Endothelial cell of umbilical vein (primary cell): ENCODE measurements around the gene COG4. TPM values are rescaled to one million over a fixed set of nuclear protein-coding genes. Genes with fewer than 3 reads are reported as not detected.

Source experiments
- BruUV-seq: library from RNA; stranded (reverse); fragments of 400-500 nt; replicated peaks from 2 replicates; lab custom pipeline; 2021; lab: Mats Ljungman, UMichigan
- CTCF ChIA-PET: fragments of 300-600, 350-600 bp; sonication (Branson Sonifier 250); formaldehyde crosslinking; loops from one replicate; lab custom pipeline; 2021; ENCODE audit warnings: antibody characterized with exemption, inconsistent platforms; lab: Charles Lee
- POLR2A ChIA-PET: fragments of 300-600, 350-600 bp; sonication (Branson Sonifier 250); formaldehyde crosslinking; loops from one replicate; lab custom pipeline; 2021; ENCODE audit warnings: antibody characterized with exemption, inconsistent platforms; lab: Charles Lee
- DNase-seq: peaks from one replicate; pipeline ENCODE4 v3.0.0-alpha.2; 2011; ENCODE audit warnings: low read depth, low spot score
- FAIRE-seq: peaks from 2 replicates; lab custom pipeline; 2011; peaks lifted over from hg19 to GRCh38; lab: Jason Lieb, UNC
- H2AFZ ChIP-seq: 2 replicates; pipeline ENCODE4 v1.6.0; 2012; ENCODE audit warnings: low read depth, low read length, control low read depth, inconsistent platforms
- H3K27ac ChIP-seq: 2 replicates; pipeline ENCODE4 v1.5.1; 2011; ENCODE audit warnings: low read depth, mild to moderate bottlenecking, control low read depth, low read length, moderate library complexity; ENCODE audit not compliant: insufficient read depth
- H3K27me3 ChIP-seq, 2 experiments: 2 replicates each; pipeline versions ENCODE4 v1.6.0 to v1.6.1; 2011; ENCODE audit warnings: low read length in 2 of 2, mixed read lengths in 1 of 2; ENCODE audit not compliant: control insufficient read depth in 2 of 2, insufficient read depth in 2 of 2
- H3K36me3 ChIP-seq, 2 experiments: 2 replicates in 1 of 2; 3 replicates in 1 of 2; pipeline ENCODE4 v1.5.1; 2011; ENCODE audit warnings: low read length in 2 of 2, mild to moderate bottlenecking in 1 of 2, moderate library complexity in 1 of 2; ENCODE audit not compliant: control insufficient read depth in 2 of 2, insufficient read depth in 2 of 2; ENCODE audit errors: extremely low read depth in 1 of 2
- H3K4me1 ChIP-seq: 3 replicates; pipeline ENCODE4 v1.5.1; 2011; ENCODE audit warnings: mild to moderate bottlenecking, low read length; ENCODE audit not compliant: control insufficient read depth, insufficient read depth; ENCODE audit errors: extremely low read depth
- H3K4me2 ChIP-seq: 2 replicates; pipeline ENCODE4 v1.6.1; 2011; ENCODE audit warnings: low read length, control low read depth, mixed read lengths; ENCODE audit not compliant: insufficient read depth
- H3K4me3 ChIP-seq, 3 experiments: fragments of 200-600 bp in 1 of 3; sonication (generic), shearing (Covaris generic) in 1 of 3; replicated peaks in 1 of 3; 2 replicates each; pipeline ENCODE4 v1.5.1; 2011 to 2016; ENCODE audit warnings: control low read depth in 3 of 3, low read length in 3 of 3, mild to moderate bottlenecking in 2 of 3, inconsistent platforms in 1 of 3, low read depth in 1 of 3, moderate library complexity in 1 of 3; ENCODE audit not compliant: insufficient read depth in 1 of 3
- H3K79me2 ChIP-seq: 2 replicates; pipeline ENCODE4 v1.6.0; 2012; ENCODE audit warnings: low read length, inconsistent platforms; ENCODE audit not compliant: control insufficient read depth, insufficient read depth
- H3K9ac ChIP-seq: replicated peaks from 2 replicates; pipeline ENCODE3; 2011; ENCODE audit warnings: low read length, control low read depth; ENCODE audit not compliant: insufficient read depth; ENCODE audit errors: extremely low read depth
- H3K9me1 ChIP-seq: replicated peaks from 3 replicates; pipeline ENCODE4 v1.6.0; 2011; ENCODE audit warnings: mild to moderate bottlenecking, low read length; ENCODE audit not compliant: control insufficient read depth, insufficient read depth; ENCODE audit errors: extremely low read depth
- H3K9me3 ChIP-seq: replicated peaks from 2 replicates; pipeline ENCODE4 v1.5.1; 2012; ENCODE audit warnings: low read length, inconsistent platforms; ENCODE audit not compliant: control insufficient read depth, insufficient read depth
- H4K20me1 ChIP-seq: replicated peaks from 2 replicates; pipeline ENCODE3; 2011; ENCODE audit warnings: mild to moderate bottlenecking, low read length; ENCODE audit not compliant: control insufficient read depth, insufficient read depth; ENCODE audit errors: extremely low read depth
- EZH2 ChIP-seq: IDR thresholded peaks from 2 replicates; pipeline ENCODE4 v1.6.1; 2012; ENCODE audit warnings: borderline replicate concordance, low read depth, mild to moderate bottlenecking, moderate library complexity, low read length, inconsistent platforms; ENCODE audit not compliant: severe bottlenecking
- FOS ChIP-seq: IDR thresholded peaks from 2 replicates; pipeline ENCODE4 v1.6.1; 2011; ENCODE audit warnings: mild to moderate bottlenecking, low read length, moderate library complexity, borderline replicate concordance; ENCODE audit not compliant: insufficient read depth
- GATA2 ChIP-seq: IDR thresholded peaks from 2 replicates; pipeline ENCODE4 v1.7.0; 2011; ENCODE audit warnings: low read depth, mild to moderate bottlenecking, moderate library complexity, mixed read lengths, low read length; ENCODE audit not compliant: insufficient read length, insufficient read depth
- JUN ChIP-seq: IDR thresholded peaks from 2 replicates; pipeline ENCODE4 v1.6.1; 2011; ENCODE audit warnings: borderline replicate concordance, low read depth; ENCODE audit not compliant: insufficient read length, insufficient read depth
- MYC ChIP-seq: IDR thresholded peaks from one replicate; pipeline ENCODE4 v1.6.1; 2011; ENCODE audit warnings: mild to moderate bottlenecking, low read depth, low read length
- POLR2A ChIP-seq: IDR thresholded peaks from 2 replicates; pipeline ENCODE4 v1.6.1; 2012; ENCODE audit warnings: low read depth, mild to moderate bottlenecking, control low read depth, low read length
- POLR2AphosphoS5 ChIP-seq: IDR thresholded peaks from 2 replicates; pipeline ENCODE4 v1.6.1; 2012; ENCODE audit warnings: low read depth, mild to moderate bottlenecking, control low read depth, low read length, moderate library complexity; ENCODE audit not compliant: insufficient read depth
- dilution Hi-C: fragments of 300-500 bp; cut with MboI; formaldehyde crosslinking; loops from one replicate; pipeline ENCODE4 v1.15.0; 2019; ENCODE audit warnings: low sequenced_read_pairs; ENCODE audit not compliant: extremely low pct_ligation_motif_present
- intact Hi-C: fragments of 100-400 bp; cut with micrococcal nuclease; formaldehyde crosslinking; loops from one replicate; pipeline ENCODE4 v1.10.0; 2022
- polyA plus RNA-seq, 4 experiments: library from polyadenylated mRNA; depleted of rRNA in 3 of 4; stranded (reverse) in 3 of 4; unstranded in 1 of 4; fragments of >200 nt; gene quantifications; 2 replicates each; pipeline versions ENCODE4 v1.2.1 to v1.2.3, GENCODE V29; 2011 to 2012; ENCODE audit warnings: missing spikeins in 1 of 4
- total RNA-seq: library from RNA; stranded (reverse); gene quantifications from 2 replicates; pipeline ENCODE4 v1.2.3, GENCODE V29; 2021
- TF ChIP-seq, protein P1 (sequence below), 2 donors: IDR thresholded peaks; 1 replicate in 1 of 2; 2 replicates in 1 of 2; pipeline ENCODE4 v1.5.1; 2011; ENCODE audit warnings: low read length in 2 of 2, mild to moderate bottlenecking in 2 of 2, moderate library complexity in 2 of 2, control low read depth in 1 of 2, inconsistent platforms in 1 of 2, low read depth in 1 of 2; ENCODE audit not compliant: insufficient read depth in 1 of 2; ENCODE audit errors: extremely low read depth in 1 of 2
- TF ChIP-seq, protein P2 (sequence below): IDR thresholded peaks from 2 replicates; pipeline ENCODE4 v1.6.1; 2011; ENCODE audit not compliant: insufficient read depth, insufficient read length

COG4 gene
- total and polyA plus RNA-seq, 2 donors (not counting 3 experiments of a cell fraction or from before 2014, with no cell fraction given) = 53.7 to 61.2 TPM

DNA sequence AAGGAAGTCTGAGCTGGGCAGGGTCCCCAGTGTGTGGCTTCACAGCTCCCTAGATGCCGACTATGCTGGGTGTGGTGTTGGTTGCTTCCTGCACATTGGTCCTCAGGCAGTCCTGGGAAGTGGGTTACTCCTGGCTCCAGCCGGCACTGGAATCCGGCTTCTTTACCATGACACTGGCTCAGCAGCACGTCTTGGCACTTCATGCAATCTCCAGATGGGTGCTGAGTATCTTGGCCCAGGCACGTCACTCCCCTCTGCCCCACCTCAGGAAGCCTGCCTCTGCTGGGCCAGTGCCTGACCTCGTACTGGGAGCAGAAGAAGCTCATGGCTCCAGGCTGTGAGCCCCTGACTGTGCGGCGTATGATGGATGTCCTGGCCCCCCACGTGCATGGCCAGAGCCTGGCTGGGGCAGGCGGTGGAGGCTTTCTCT, 44.4 kb downstream of the COG4 start:
- H3K9ac ChIP-seq = no peak overlapping the region
- peaks cover 23% of the 10 kb centered on the region for H3K4me1 ChIP-seq
- FAIRE-seq (peak; percentile 67), DNase-seq (peak; percentile 21)
- no peaks in the 10 kb centered on the region for H3K79me2 ChIP-seq
- no peak overlapping the region for H3K4me3 ChIP-seq
- H3K4me2 ChIP-seq = no peak overlapping the region
- H4K20me1 ChIP-seq = no peaks in the 10 kb centered on the region
- no peaks in the 10 kb centered on the region for H3K9me1 ChIP-seq
- H3K9me3 ChIP-seq = no peaks in the 10 kb centered on the region
- intact Hi-C loops = no loop called here
- no peaks in the 10 kb centered on the region for H3K27me3 ChIP-seq
- dilution Hi-C loops = no loop called here
- TF ChIP-seq POLR2A (no peak), POLR2AphosphoS5 (peak; percentile 13)
- TF ChIP-seq, protein P1, sequence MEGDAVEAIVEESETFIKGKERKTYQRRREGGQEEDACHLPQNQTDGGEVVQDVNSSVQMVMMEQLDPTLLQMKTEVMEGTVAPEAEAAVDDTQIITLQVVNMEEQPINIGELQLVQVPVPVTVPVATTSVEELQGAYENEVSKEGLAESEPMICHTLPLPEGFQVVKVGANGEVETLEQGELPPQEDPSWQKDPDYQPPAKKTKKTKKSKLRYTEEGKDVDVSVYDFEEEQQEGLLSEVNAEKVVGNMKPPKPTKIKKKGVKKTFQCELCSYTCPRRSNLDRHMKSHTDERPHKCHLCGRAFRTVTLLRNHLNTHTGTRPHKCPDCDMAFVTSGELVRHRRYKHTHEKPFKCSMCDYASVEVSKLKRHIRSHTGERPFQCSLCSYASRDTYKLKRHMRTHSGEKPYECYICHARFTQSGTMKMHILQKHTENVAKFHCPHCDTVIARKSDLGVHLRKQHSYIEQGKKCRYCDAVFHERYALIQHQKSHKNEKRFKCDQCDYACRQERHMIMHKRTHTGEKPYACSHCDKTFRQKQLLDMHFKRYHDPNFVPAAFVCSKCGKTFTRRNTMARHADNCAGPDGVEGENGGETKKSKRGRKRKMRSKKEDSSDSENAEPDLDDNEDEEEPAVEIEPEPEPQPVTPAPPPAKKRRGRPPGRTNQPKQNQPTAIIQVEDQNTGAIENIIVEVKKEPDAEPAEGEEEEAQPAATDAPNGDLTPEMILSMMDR (IDR thresholded peaks at IDR 0.05; ENCODE audit: extremely low read depth in 1 of 2, insufficient read depth in 1 of 2, low read depth in 1 of 2, low read length in 2 of 2) = no peak
- H3K36me3 ChIP-seq = peaks cover 0 to 28% of the 10 kb centered on the region in 2 experiments
- no peak overlapping the region for H2AFZ ChIP-seq
- BruUV-seq = no TSS peak
- no peak overlapping the region for H3K27ac ChIP-seq
- POLR2A ChIA-PET = no interaction called here
- CTCF ChIA-PET = interaction anchor here (1.2 kb wide), 2 partner anchors 25 to 175 kb away, joined by 4 to 5 read pairs; partner anchors contain the start of gene FCSK

DNA sequence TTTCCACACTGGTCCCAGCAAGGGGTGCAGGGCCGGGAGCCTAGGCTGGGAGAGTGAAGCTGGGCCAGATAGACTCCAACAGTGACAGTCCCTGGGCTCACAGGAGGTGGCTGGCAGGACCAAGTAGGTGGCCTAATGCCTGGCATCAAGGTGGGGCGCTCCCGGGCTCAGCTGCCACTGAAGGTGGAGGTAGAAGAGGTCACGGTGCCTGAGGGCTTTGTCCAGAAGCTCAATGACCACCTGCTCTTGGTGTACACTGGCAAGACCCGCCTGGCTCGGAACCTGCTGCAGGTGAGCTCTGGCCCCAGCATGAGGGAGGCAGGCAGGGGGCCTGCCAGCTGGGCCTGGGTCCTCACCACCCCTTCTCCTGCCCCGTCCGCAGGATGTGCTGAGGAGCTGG, 45.2 kb downstream of the COG4 start:
- Histone ChIP-seq H3K79me2 (no peaks in the 10 kb centered on the region), H3K4me1 (peaks cover 23% of the 10 kb centered on the region), H3K4me3 (no peak overlapping the region), H4K20me1 (no peaks in the 10 kb centered on the region), H2AFZ (no peak overlapping the region), H3K27me3 (no peaks in the 10 kb centered on the region), H3K9me1 (no peaks in the 10 kb centered on the region), H3K4me2 (no peak overlapping the region), H3K27ac (no peak overlapping the region), H3K36me3 (peaks cover 0 to 22% of the 10 kb centered on the region in 2 experiments), H3K9me3 (no peaks in the 10 kb centered on the region), H3K9ac (no peak overlapping the region)
- FAIRE-seq (no peak), DNase-seq (no peak)
- TF ChIP-seq FOS (no peak), JUN (no peak), POLR2A (no peak), GATA2 (no peak), POLR2AphosphoS5 (no peak), MYC (no peak), EZH2 (no peak)
- TF ChIP-seq, protein P2, sequence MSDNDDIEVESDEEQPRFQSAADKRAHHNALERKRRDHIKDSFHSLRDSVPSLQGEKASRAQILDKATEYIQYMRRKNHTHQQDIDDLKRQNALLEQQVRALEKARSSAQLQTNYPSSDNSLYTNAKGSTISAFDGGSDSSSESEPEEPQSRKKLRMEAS = no peak
- TF ChIP-seq, protein P1 (IDR thresholded peaks at IDR 0.05; ENCODE audit: extremely low read depth in 1 of 2, insufficient read depth in 1 of 2, low read depth in 1 of 2, low read length in 2 of 2) = no peak
- BruUV-seq = no TSS peak
- intact Hi-C loops = no loop called here
- dilution Hi-C loops = no loop called here
- CTCF ChIA-PET = interaction anchor here (1.2 kb wide), 3 partner anchors 24 to 176 kb away, joined by 3 to 5 read pairs (median 4); partner anchors contain the start of gene FCSK
- POLR2A ChIA-PET = interaction anchor here (0.6 kb wide), 1 partner anchor 40 kb away, joined by 3 read pairs; no protein-coding TSS in a partner anchor
